Kidney epithelial cell (primary cell): ENCODE data around the gene PHLPP1. TPM values are rescaled to one million over a fixed set of nuclear protein-coding genes. Genes with fewer than 3 reads are reported as not detected.

Source experiments
- DNase-seq: peaks from one replicate; pipeline ENCODE4 v3.0.0-alpha.2; 2010; ENCODE audit warnings: low read depth
- H3K27me3 ChIP-seq: 2 replicates; pipeline ENCODE4 v1.6.0; 2011; ENCODE audit warnings: low read length; ENCODE audit not compliant: control insufficient read depth, insufficient read depth
- H3K36me3 ChIP-seq: 2 replicates; pipeline ENCODE4 v1.5.1; 2011; ENCODE audit warnings: low read length; ENCODE audit not compliant: control insufficient read depth, insufficient read depth
- H3K4me3 ChIP-seq: 2 replicates; pipeline ENCODE4 v1.5.1; 2011; ENCODE audit warnings: low read depth, mild to moderate bottlenecking, control low read depth, low read length
- total RNA-seq: library from RNA; depleted of rRNA; stranded (reverse); fragments of >200 nt; gene quantifications from 2 replicates; pipeline ENCODE4 v1.2.3, GENCODE V29; 2015
- TF ChIP-seq, protein P1 (sequence below): IDR thresholded peaks from 2 replicates; pipeline ENCODE4 v1.5.1; 2011; ENCODE audit warnings: mild to moderate bottlenecking, moderate library complexity, low read length, control low read depth, inconsistent platforms; ENCODE audit not compliant: insufficient read depth, poor library complexity, severe bottlenecking

The PHLPP1 gene
- total RNA-seq, 1 donor from 2014 or later = 4.4 TPM

DNA sequence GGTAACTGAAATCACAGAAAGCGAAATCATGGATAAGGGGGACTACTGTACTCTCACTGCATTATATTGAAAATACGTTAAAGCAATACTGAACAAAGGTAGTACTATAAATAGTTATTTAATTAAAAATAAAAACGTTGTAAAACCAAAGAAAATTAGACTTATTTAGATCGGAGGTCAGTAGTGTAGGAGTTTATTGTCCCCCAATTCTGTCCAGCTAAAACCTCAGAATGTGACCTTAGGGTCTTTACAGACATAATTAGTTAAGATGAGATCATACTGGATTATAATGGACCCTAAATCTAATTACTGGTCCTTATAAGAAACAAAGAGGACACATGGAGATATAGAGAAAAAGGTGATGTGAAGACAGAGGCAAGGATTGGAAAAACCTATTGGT lies 95.3 kb downstream of the PHLPP1 start:
- TF ChIP-seq, protein P1, sequence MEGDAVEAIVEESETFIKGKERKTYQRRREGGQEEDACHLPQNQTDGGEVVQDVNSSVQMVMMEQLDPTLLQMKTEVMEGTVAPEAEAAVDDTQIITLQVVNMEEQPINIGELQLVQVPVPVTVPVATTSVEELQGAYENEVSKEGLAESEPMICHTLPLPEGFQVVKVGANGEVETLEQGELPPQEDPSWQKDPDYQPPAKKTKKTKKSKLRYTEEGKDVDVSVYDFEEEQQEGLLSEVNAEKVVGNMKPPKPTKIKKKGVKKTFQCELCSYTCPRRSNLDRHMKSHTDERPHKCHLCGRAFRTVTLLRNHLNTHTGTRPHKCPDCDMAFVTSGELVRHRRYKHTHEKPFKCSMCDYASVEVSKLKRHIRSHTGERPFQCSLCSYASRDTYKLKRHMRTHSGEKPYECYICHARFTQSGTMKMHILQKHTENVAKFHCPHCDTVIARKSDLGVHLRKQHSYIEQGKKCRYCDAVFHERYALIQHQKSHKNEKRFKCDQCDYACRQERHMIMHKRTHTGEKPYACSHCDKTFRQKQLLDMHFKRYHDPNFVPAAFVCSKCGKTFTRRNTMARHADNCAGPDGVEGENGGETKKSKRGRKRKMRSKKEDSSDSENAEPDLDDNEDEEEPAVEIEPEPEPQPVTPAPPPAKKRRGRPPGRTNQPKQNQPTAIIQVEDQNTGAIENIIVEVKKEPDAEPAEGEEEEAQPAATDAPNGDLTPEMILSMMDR = no peak
- no peaks in the 10 kb centered on the region for H3K27me3 ChIP-seq
- H3K36me3 ChIP-seq = no peaks in the 10 kb centered on the region
- no peak for DNase-seq
- H3K4me3 ChIP-seq = no peak overlapping the region

DNA sequence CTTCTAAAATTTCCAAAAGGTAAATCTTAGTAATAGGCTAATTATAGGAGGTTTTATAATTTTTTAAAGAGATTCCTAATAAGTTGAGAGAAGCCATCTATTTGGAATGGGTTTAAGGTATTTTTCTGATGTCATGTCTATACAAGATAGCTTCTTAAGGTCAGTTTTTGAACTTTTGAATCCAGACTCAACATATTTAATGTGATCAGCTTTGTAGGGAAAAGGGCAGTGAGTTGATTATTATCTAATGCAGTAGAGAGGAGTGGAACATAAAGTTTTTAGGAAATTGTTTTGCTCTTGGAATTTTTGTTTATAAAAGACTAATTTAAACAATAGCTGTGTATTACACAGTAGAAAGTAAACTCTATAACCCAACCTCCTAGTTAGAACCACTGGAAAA lies 96.3 kb downstream of the PHLPP1 start:
- TF ChIP-seq, protein P1 = no peak
- DNase-seq = no peak
- H3K36me3 ChIP-seq = no peaks in the 10 kb centered on the region
- no peaks in the 10 kb centered on the region for H3K27me3 ChIP-seq
- H3K4me3 ChIP-seq = no peak overlapping the region

DNA sequence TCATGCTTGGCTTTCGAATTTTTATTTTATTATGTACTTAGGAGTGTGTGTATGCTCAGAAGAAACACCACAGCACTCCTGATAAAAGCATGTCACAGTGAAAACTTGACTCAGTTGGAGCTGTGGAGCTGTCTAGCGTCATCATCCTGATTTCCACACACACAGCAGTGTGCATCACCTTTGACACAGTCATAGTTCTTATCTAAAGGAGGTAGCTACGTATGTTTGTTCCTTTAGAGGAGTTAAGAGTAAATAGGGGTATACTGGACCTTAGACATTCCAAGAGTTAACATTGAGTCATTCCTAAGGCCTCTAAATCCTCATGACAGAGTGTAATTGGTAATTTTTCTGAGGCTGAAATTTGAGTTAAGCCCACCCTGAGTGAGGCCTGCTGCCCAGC lies 96.9 kb downstream of the PHLPP1 start:
- no peaks in the 10 kb centered on the region for H3K36me3 ChIP-seq
- no peak for DNase-seq
- no peak overlapping the region for H3K4me3 ChIP-seq
- no peaks in the 10 kb centered on the region for H3K27me3 ChIP-seq
- TF ChIP-seq, protein P1 = no peak

DNA sequence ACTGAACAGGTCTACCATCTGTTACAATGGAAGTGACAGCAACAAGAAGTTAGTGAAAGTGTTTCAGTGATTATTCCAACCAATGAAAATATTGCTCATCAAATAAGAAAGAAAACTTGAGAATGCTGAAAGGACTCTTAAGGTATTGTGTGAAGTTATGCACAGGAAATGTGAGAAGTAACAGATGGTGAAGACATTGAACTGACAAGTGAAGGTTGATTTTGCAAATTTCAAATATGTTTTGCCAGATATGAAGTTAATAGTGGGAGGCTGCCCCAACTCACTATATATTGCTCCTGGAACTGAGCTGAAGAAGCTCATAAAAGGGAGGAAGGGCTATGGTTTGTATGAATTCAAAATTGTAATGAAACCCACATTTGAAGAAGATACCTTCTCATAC lies 97.5 kb downstream of the PHLPP1 start:
- Histone ChIP-seq H3K36me3 (no peaks in the 10 kb centered on the region), H3K27me3 (no peaks in the 10 kb centered on the region), H3K4me3 (no peak overlapping the region)
- TF ChIP-seq, protein P1 = no peak
- no peak for DNase-seq

DNA sequence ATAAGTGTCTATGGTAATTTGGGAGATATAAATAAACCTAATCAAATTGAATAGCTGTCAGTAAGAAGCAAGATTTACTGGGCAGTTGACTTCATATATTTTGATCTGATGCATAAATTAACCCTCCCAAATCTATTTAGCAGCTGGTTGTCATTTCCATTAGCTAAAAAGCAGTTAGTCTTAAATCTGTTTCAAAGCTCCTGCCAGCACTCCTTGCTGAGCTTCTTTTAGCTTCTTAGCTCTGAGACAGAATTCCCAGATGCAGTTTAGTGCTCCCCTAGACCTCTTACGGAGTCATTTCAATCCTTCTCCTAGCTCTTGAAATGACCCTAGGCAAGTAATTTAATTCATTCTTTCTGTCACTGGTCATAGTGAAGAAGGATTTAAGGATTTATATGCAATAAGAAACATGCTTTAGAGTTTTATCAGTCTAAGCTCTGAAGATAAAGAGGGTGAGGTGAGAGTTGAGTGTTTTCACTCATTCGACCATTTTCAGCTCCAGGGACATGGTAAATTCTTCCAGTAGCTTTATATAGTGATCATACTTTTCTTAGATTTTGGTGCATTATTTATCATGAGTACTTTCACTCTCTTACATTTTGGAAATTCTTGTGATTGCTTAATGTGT lies 98.9 kb downstream of the PHLPP1 start:
- Histone ChIP-seq H3K36me3 (no peaks in the 10 kb centered on the region), H3K27me3 (no peaks in the 10 kb centered on the region), H3K4me3 (no peak overlapping the region)
- TF ChIP-seq, protein P1 = no peak
- no peak for DNase-seq

DNA sequence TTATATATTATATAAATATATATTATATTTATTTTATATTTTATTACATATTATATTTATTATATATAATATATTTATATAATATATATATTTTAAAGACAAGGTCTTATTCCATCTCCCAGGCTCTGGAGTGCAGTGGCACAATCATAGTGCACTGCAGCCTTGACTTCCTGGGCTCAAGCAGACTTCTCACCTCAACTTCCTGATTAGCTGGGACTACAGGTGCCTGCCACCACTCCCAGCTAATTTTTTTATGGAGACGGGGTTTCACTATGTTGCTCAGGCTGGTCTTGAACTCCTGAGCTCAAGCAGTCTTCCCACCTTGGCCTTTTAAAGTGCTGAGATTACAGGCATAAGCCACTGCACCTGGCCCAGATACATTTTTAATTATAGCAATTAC lies 110.0 kb downstream of the PHLPP1 start:
- no peak for DNase-seq
- TF ChIP-seq, protein P1 = no peak
- no peaks in the 10 kb centered on the region for H3K27me3 ChIP-seq
- no peak overlapping the region for H3K4me3 ChIP-seq
- no peaks in the 10 kb centered on the region for H3K36me3 ChIP-seq
